ENCODE data around the gene RFFL. TPM values are rescaled to one million over a fixed set of nuclear protein-coding genes. Genes with fewer than 3 reads are reported as not detected.

Gene RFFL
- total RNA-seq, 4 donors from 2014 or later, result 31.7 to 64.0 (median 56.2) TPM

- no peaks in the 10 kb centered on the region for H3K9me3 ChIP-seq
- no peak overlapping the region for H3K4me3 ChIP-seq
- no peak overlapping the region for H3K27ac ChIP-seq
- WGBS, 2 donors, result 74 to 86% methylated on average over 2 of the region's 2 CpGs
- peaks cover 16 to 94% (median 21%) of the 10 kb centered on the region in 3 donors for H3K36me3 ChIP-seq
- DNase-seq, result no peak
- no peaks in the 10 kb centered on the region for H3K27me3 ChIP-seq
- peaks cover 0 to 11% (median 0%) of the 10 kb centered on the region in 3 donors for H3K4me1 ChIP-seq
- intact Hi-C loops (cut with DNase I), result no loop called here
- no peak for TF ChIP-seq POLR2A (IDR thresholded peaks at IDR 0.05)
- TF ChIP-seq, protein P1, sequence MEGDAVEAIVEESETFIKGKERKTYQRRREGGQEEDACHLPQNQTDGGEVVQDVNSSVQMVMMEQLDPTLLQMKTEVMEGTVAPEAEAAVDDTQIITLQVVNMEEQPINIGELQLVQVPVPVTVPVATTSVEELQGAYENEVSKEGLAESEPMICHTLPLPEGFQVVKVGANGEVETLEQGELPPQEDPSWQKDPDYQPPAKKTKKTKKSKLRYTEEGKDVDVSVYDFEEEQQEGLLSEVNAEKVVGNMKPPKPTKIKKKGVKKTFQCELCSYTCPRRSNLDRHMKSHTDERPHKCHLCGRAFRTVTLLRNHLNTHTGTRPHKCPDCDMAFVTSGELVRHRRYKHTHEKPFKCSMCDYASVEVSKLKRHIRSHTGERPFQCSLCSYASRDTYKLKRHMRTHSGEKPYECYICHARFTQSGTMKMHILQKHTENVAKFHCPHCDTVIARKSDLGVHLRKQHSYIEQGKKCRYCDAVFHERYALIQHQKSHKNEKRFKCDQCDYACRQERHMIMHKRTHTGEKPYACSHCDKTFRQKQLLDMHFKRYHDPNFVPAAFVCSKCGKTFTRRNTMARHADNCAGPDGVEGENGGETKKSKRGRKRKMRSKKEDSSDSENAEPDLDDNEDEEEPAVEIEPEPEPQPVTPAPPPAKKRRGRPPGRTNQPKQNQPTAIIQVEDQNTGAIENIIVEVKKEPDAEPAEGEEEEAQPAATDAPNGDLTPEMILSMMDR (IDR thresholded peaks at IDR 0.05), result no peak
These were observed 74.9 kb downstream of the RFFL start for GRCh38 chr17:34988644-34989043.

- H3K4me3 ChIP-seq, result no peak overlapping the region
- H3K27me3 ChIP-seq, result no peaks in the 10 kb centered on the region
- DNase-seq, result no peak
- H3K4me1 ChIP-seq, result peaks cover 0 to 24% (median 2%) of the 10 kb centered on the region in 3 donors
- no peaks in the 10 kb centered on the region for H3K9me3 ChIP-seq
- 86 to 93% methylated on average over 2 of the region's 2 CpGs for WGBS, 2 donors
- TF ChIP-seq, protein P1 (IDR thresholded peaks at IDR 0.05), result no peak
- no peak for TF ChIP-seq POLR2A (IDR thresholded peaks at IDR 0.05)
- intact Hi-C loops (cut with DNase I), result no loop called here
- H3K27ac ChIP-seq, result no peak overlapping the region
- H3K36me3 ChIP-seq, result peaks cover 12 to 87% (median 16%) of the 10 kb centered on the region in 3 donors
These were observed 76.3 kb downstream of the RFFL start for GRCh38 chr17:34987232-34987631.

DNA sequence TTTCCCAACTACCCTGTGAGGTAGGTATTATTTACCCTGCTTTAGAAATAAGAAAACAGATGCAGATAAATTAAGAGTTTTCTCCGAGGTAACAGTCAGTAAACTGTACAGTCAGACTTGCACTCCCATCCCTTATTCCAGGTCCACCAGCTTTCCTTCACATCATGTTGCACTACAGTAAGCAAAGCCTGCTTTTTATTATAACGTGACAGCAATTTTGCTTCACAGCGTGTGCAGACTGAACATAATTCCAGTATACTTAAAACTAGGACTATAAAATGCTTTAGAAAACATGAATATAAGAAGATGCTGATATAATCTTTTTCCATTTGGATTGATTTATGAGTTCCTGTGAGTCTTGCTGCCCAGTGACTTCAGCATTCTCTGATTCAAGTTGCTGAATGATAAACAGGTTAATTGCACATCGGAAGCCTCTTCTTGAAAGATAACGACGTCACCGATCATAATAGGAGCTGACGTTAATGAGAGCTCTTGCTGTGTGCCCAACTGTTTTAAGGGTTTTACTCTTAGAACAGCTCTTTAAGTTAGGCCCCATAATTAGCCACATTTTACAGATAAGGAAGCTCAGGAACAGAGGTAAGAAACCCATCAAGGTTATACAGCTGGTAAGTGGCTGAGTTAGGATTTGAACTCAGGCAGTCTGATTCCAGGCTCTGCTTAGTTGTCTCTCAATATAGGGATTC is 81.8 kb downstream of the RFFL start:
- TF ChIP-seq, protein P1 (IDR thresholded peaks at IDR 0.05), result no peak
- TF ChIP-seq POLR2A (IDR thresholded peaks at IDR 0.05), result no peak
- Histone ChIP-seq H3K4me1 (peaks cover 10 to 47% (median 11%) of the 10 kb centered on the region in 3 donors), H3K4me3 (peak overlapping the region; percentile 90 to 98 (median 96)), H3K27me3 (no peaks in the 10 kb centered on the region), H3K27ac (peak overlapping the region; percentile 99 to 100 (median 100)), H3K36me3 (peaks cover 0 to 33% (median 0%) of the 10 kb centered on the region in 3 donors), H3K9me3 (no peaks in the 10 kb centered on the region)
- intact Hi-C loops (cut with DNase I), result loop anchor here (5.0 kb wide), 1 partner anchor 106 kb away; no protein-coding TSS in a partner anchor
- no peak for DNase-seq
- WGBS, 2 donors, result 17 to 22% methylated on average over 8 of the region's 8 CpGs

GRCh38 chr17:34980681-34981537 is 82.6 kb downstream of the RFFL start:
- peak; percentile 20 for DNase-seq
- H3K9me3 ChIP-seq, result no peaks in the 10 kb centered on the region
- H3K27ac ChIP-seq, result peak overlapping the region; percentile 99 to 100 (median 100)
- 4% methylated on average over 8 to 9 of the region's 69 CpGs for WGBS, 2 donors
- TF ChIP-seq, protein P1 (IDR thresholded peaks at IDR 0.05), result peak in 4 of 6 experiments; percentile 30 to 44 (median 44)
- TF ChIP-seq POLR2A (IDR thresholded peaks at IDR 0.05), result peak in 2 of 4 donors; percentile 46 to 60
- H3K27me3 ChIP-seq, result no peaks in the 10 kb centered on the region
- H3K4me3 ChIP-seq, result peak overlapping the region; percentile 90 to 98 (median 96)
- intact Hi-C loops (cut with DNase I), result loop anchor here (5.0 kb wide), 1 partner anchor 106 kb away; no protein-coding TSS in a partner anchor
- H3K36me3 ChIP-seq, result peaks cover 0 to 25% (median 0%) of the 10 kb centered on the region in 3 donors
- H3K4me1 ChIP-seq, result peaks cover 10 to 47% (median 11%) of the 10 kb centered on the region in 3 donors
